Smooth muscle cell (in vitro differentiated cells): ENCODE results near the gene MRPL1. TPM values are rescaled to one million over a fixed set of nuclear protein-coding genes. Genes with fewer than 3 reads are reported as not detected.

ENCODE experiments used
- DNase-seq: peaks from one replicate; lab custom pipeline; 2025; ENCODE audit not compliant: unreplicated experiment; lab: John Stamatoyannopoulos, UW
- H2AFZ ChIP-seq: fragments of 200-600 bp; sonication (generic); 2 replicates; pipeline ENCODE4 v1.6.0; 2016; ENCODE audit warnings: antibody characterized with exemption, low read depth, mild to moderate bottlenecking
- H3F3A ChIP-seq: fragments of 200-600 bp; sonication (generic); 2 replicates; pipeline ENCODE4 v1.6.0; 2017; ENCODE audit warnings: antibody characterized with exemption, low read depth
- H3K27ac ChIP-seq: fragments of 200-600 bp; sonication (generic); 2 replicates; pipeline ENCODE4 v1.5.1; 2016; ENCODE audit warnings: low read depth, mild to moderate bottlenecking
- H3K27me3 ChIP-seq: fragments of 200-600 bp; sonication (generic); 2 replicates; pipeline ENCODE4 v1.6.1; 2016; ENCODE audit warnings: low read depth, mild to moderate bottlenecking
- H3K36me3 ChIP-seq: fragments of 200-600 bp; sonication (generic); 2 replicates; pipeline ENCODE4 v1.5.1; 2016; ENCODE audit warnings: low read depth
- H3K4me1 ChIP-seq: fragments of 200-600 bp; sonication (generic); 2 replicates; pipeline ENCODE4 v1.5.1; 2016; ENCODE audit warnings: low read depth
- H3K4me2 ChIP-seq: fragments of 200-600 bp; sonication (generic); 2 replicates; pipeline ENCODE4 v1.6.0; 2016; ENCODE audit warnings: mild to moderate bottlenecking
- H3K4me3 ChIP-seq: fragments of 200-600 bp; sonication (generic); 2 replicates; pipeline ENCODE4 v1.5.1; 2016; ENCODE audit warnings: mild to moderate bottlenecking
- H3K79me2 ChIP-seq: fragments of 200-600 bp; sonication (generic); 2 replicates; pipeline ENCODE4 v1.6.0; 2016; ENCODE audit warnings: low read depth, mild to moderate bottlenecking
- H3K9ac ChIP-seq: fragments of 200-600 bp; sonication (generic); 2 replicates; pipeline ENCODE4 v1.6.0; 2016; ENCODE audit warnings: low read depth
- H3K9me3 ChIP-seq: fragments of 200-600 bp; sonication (generic); replicated peaks from 2 replicates; pipeline ENCODE4 v1.5.1; 2016; ENCODE audit warnings: low read depth
- H4K20me1 ChIP-seq: fragments of 200-600 bp; sonication (generic); 2 replicates; pipeline ENCODE4 v1.6.0; 2016; ENCODE audit warnings: low read depth
- CTCF ChIP-seq: fragments of 200-600 bp; sonication (generic); IDR thresholded peaks from 2 replicates; pipeline ENCODE4 v1.5.1; 2017; ENCODE audit warnings: borderline replicate concordance, mild to moderate bottlenecking, antibody characterized with exemption; ENCODE audit not compliant: insufficient read depth, poor library complexity, severe bottlenecking
- WGBS: methylation state at CpG from one replicate; pipeline ENCODE4 v1.1.7; 2016; ENCODE audit warnings: low lambda C conversion rate; 5-methylcytosine and 5-hydroxymethylcytosine counted together
- polyA plus RNA-seq: library from polyadenylated mRNA; unstranded; fragments of >200 nt; fragmentation: Nextera tagmentation; extraction: Ambion mirVana; gene quantifications from 2 replicates; pipeline ENCODE4 v1.2.1, GENCODE V29; 2016
- total RNA-seq: library from RNA; depleted of rRNA; stranded (reverse); fragments of >200 nt; gene quantifications from 2 replicates; pipeline ENCODE4 v1.2.3, GENCODE V29; 2014

Gene MRPL1
- total and polyA plus RNA-seq, 2 experiments from 2014 or later, result 20.2 to 31.6 TPM

- no peaks in the 10 kb centered on the region for H3K27me3 ChIP-seq
- no peaks in the 10 kb centered on the region for H3F3A ChIP-seq
- H4K20me1 ChIP-seq, result no peaks in the 10 kb centered on the region
- no peak for TF ChIP-seq CTCF
- H3K27ac ChIP-seq, result peak overlapping the region; percentile 68
- H2AFZ ChIP-seq, result no peak overlapping the region
- no peak for DNase-seq
- no peaks in the 10 kb centered on the region for H3K4me1 ChIP-seq
- H3K9me3 ChIP-seq, result peaks cover 9% of the 10 kb centered on the region
- peak overlapping the region; percentile 11 for H3K9ac ChIP-seq
- WGBS, result 57% methylated on average over 5 of the region's 5 CpGs
- peak overlapping the region; percentile 17 for H3K4me2 ChIP-seq
- H3K79me2 ChIP-seq, result no peaks in the 10 kb centered on the region
- peaks cover 7% of the 10 kb centered on the region for H3K36me3 ChIP-seq
- no peak overlapping the region for H3K4me3 ChIP-seq
Observed at GRCh38 chr4:77921701-77922100, 59.1 kb downstream of the MRPL1 start.

GRCh38 chr4:77922158-77923094 lies 59.8 kb downstream of the MRPL1 start:
- no peaks in the 10 kb centered on the region for H4K20me1 ChIP-seq
- H3K79me2 ChIP-seq, result no peaks in the 10 kb centered on the region
- no peak overlapping the region for H2AFZ ChIP-seq
- no peak overlapping the region for H3K27ac ChIP-seq
- no peak overlapping the region for H3K4me3 ChIP-seq
- H3F3A ChIP-seq, result no peaks in the 10 kb centered on the region
- DNase-seq, result no peak
- H3K9me3 ChIP-seq, result peaks cover 9% of the 10 kb centered on the region
- H3K27me3 ChIP-seq, result no peaks in the 10 kb centered on the region
- H3K4me1 ChIP-seq, result no peaks in the 10 kb centered on the region
- WGBS, result 99% methylated on average over 4 of the region's 4 CpGs
- H3K4me2 ChIP-seq, result no peak overlapping the region
- TF ChIP-seq CTCF, result no peak
- no peak overlapping the region for H3K9ac ChIP-seq
- H3K36me3 ChIP-seq, result peaks cover 7% of the 10 kb centered on the region

GRCh38 chr4:77927991-77928925 lies 65.6 kb downstream of the MRPL1 start:
- no peaks in the 10 kb centered on the region for H3K27me3 ChIP-seq
- 100% methylated on average over 1 of the region's 1 CpG for WGBS

More at GRCh38 chr4:77927991-77928925, 65.6 kb downstream of the MRPL1 start:
- no peak overlapping the region for H3K4me2 ChIP-seq
- TF ChIP-seq CTCF, result no peak
- peaks cover 7% of the 10 kb centered on the region for H3K36me3 ChIP-seq
- no peaks in the 10 kb centered on the region for H4K20me1 ChIP-seq
- H3K9me3 ChIP-seq, result peaks cover 9% of the 10 kb centered on the region
- H3K79me2 ChIP-seq, result no peaks in the 10 kb centered on the region
- no peak overlapping the region for H3K9ac ChIP-seq
- no peaks in the 10 kb centered on the region for H3K4me1 ChIP-seq
- H2AFZ ChIP-seq, result no peak overlapping the region
- H3F3A ChIP-seq, result peaks cover 7% of the 10 kb centered on the region
- no peak for DNase-seq
- no peak overlapping the region for H3K27ac ChIP-seq
- no peak overlapping the region for H3K4me3 ChIP-seq
